CD4-positive, alpha-beta T cell treated with Interleukin-15 for 4 hours (primary cell): Measurements from ENCODE around the gene UNC5A.

Experiments used
- DNase-seq: peaks from one replicate; pipeline ENCODE4 v3.0.0-alpha.2; 2020; ENCODE audit warnings: low spot score

Gene UNC5A

GRCh38 chr5:176879663-176880361 lies 69.5 kb downstream of the UNC5A start:
- no peak for DNase-seq

GRCh38 chr5:176880366-176881020 lies 70.1 kb downstream of the UNC5A start:
- no peak for DNase-seq

- no peak for DNase-seq
Observed at GRCh38 chr5:176881021-176881749, 70.8 kb downstream of the UNC5A start.

GRCh38 chr5:176881816-176882566 lies 71.6 kb downstream of the UNC5A start:
- DNase-seq: no peak

GRCh38 chr5:176882567-176882903 lies 72.2 kb downstream of the UNC5A start:
- DNase-seq: no peak

- DNase-seq: no peak
Observed at GRCh38 chr5:176883700-176884570, 73.6 kb downstream of the UNC5A start.

GRCh38 chr5:176884571-176884890 lies 74.2 kb downstream of the UNC5A start:
- DNase-seq: no peak

GRCh38 chr5:176886336-176887251 lies 76.2 kb downstream of the UNC5A start:
- DNase-seq: no peak

GRCh38 chr5:176887252-176887849 lies 77.0 kb downstream of the UNC5A start:
- no peak for DNase-seq

- DNase-seq: no peak
Observed at GRCh38 chr5:176888016-176888864, 77.9 kb downstream of the UNC5A start.

- DNase-seq: no peak
Observed at GRCh38 chr5:176888865-176889165, 78.5 kb downstream of the UNC5A start.

GRCh38 chr5:176889321-176890280 lies 79.2 kb downstream of the UNC5A start:
- DNase-seq: no peak

- DNase-seq: no peak
Observed at GRCh38 chr5:176890455-176891330, 80.3 kb downstream of the UNC5A start.

- DNase-seq: no peak
Observed at GRCh38 chr5:176891331-176891958, 81.1 kb downstream of the UNC5A start.

GRCh38 chr5:176892663-176893062 lies 82.3 kb downstream of the UNC5A start:
- DNase-seq: no peak

GRCh38 chr5:176894298-176894697 lies 83.9 kb downstream of the UNC5A start:
- no peak for DNase-seq

- DNase-seq: no peak
Observed at GRCh38 chr5:176895831-176896230, 85.5 kb downstream of the UNC5A start.
